Ascending aorta (tissue), 2 donors: ENCODE results near the gene ACTR1B. TPM values are rescaled to one million over a fixed set of nuclear protein-coding genes. Genes with fewer than 3 reads are reported as not detected.

ENCODE experiments used
- DNase-seq, 2 donors: peaks; one replicate each; pipeline ENCODE4 v3.0.0-alpha.2; 2019; ENCODE audit warnings: low spot score in 2 of 2
- H3K27ac ChIP-seq, 2 donors: fragments of 200-600 bp; sonication (generic); one replicate each; pipeline ENCODE4 v1.5.1; 2016 to 2017; ENCODE audit warnings: mild to moderate bottlenecking in 1 of 2
- H3K27me3 ChIP-seq: fragments of 200-600 bp; sonication (generic); one replicate; pipeline ENCODE4 v1.5.1; 2017
- H3K36me3 ChIP-seq, 2 donors: fragments of 200-600 bp; sonication (generic); one replicate each; pipeline ENCODE4 v1.5.1; 2016
- H3K4me1 ChIP-seq, 2 donors: fragments of 200-600 bp; sonication (generic); one replicate each; pipeline ENCODE4 v1.5.1; 2016 to 2017; ENCODE audit warnings: mild to moderate bottlenecking in 1 of 2
- H3K4me3 ChIP-seq, 2 donors: fragments of 200-600 bp; sonication (generic); one replicate each; pipeline ENCODE4 v1.5.1; 2016 to 2017; ENCODE audit warnings: mild to moderate bottlenecking in 1 of 2
- H3K9me3 ChIP-seq, 2 donors: fragments of 200-600 bp; sonication (generic); one replicate each; pipeline ENCODE4 v1.5.1; 2016
- intact Hi-C: fragments of 100-400 bp; cut with DNase I; formaldehyde crosslinking; loops from one replicate; pipeline ENCODE4 v1.15.1; 2023
- total RNA-seq: library from RNA; depleted of rRNA; stranded (reverse); fragments of >200 nt; gene quantifications from one replicate; pipeline ENCODE4 v1.1.0, GENCODE V29; 2016
- TF ChIP-seq, protein P1 (sequence below), 3 experiments: fragments of 200-600 bp in 2 of 3; fragments of 450-650 bp in 1 of 3; sonication (generic) in 2 of 3; IDR thresholded peaks; one replicate each; pipeline ENCODE4 v1.5.1; 2016 to 2019; ENCODE audit warnings: antibody characterized with exemption in 3 of 3, mild to moderate bottlenecking in 1 of 3, moderate library complexity in 1 of 3

The ACTR1B gene
- total RNA-seq, 1 donor from 2014 or later, result 125 TPM

DNA sequence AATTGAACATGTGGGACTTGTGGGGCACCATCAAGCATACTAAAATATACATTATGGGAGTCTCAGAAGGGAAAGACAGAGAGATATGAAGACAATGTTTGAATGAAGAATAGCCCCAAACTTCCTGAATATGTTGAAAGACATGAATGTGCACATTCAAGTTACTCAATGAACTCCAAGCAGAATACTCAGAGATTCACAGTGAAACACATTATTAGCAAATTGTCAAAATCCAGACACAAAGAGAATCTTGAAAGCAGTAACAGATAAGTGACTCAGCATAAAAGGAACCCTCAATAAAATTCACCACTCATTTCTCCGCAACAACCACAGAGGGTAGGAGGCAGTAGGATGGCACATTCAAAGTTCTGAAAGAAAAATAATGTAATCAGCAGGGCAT, 14.5 kb upstream of the ACTR1B start:
- no peak overlapping the region for H3K4me3 ChIP-seq
- no peak overlapping the region for H3K27ac ChIP-seq
- H3K36me3 ChIP-seq, result no peaks in the 10 kb centered on the region
- no peaks in the 10 kb centered on the region for H3K27me3 ChIP-seq
- TF ChIP-seq, protein P1, sequence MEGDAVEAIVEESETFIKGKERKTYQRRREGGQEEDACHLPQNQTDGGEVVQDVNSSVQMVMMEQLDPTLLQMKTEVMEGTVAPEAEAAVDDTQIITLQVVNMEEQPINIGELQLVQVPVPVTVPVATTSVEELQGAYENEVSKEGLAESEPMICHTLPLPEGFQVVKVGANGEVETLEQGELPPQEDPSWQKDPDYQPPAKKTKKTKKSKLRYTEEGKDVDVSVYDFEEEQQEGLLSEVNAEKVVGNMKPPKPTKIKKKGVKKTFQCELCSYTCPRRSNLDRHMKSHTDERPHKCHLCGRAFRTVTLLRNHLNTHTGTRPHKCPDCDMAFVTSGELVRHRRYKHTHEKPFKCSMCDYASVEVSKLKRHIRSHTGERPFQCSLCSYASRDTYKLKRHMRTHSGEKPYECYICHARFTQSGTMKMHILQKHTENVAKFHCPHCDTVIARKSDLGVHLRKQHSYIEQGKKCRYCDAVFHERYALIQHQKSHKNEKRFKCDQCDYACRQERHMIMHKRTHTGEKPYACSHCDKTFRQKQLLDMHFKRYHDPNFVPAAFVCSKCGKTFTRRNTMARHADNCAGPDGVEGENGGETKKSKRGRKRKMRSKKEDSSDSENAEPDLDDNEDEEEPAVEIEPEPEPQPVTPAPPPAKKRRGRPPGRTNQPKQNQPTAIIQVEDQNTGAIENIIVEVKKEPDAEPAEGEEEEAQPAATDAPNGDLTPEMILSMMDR (IDR thresholded peaks at IDR 0.05), result no peak
- DNase-seq, result no peak
- no peaks in the 10 kb centered on the region for H3K4me1 ChIP-seq
- intact Hi-C loops, result no loop called here
- H3K9me3 ChIP-seq, result no peaks in the 10 kb centered on the region

DNA sequence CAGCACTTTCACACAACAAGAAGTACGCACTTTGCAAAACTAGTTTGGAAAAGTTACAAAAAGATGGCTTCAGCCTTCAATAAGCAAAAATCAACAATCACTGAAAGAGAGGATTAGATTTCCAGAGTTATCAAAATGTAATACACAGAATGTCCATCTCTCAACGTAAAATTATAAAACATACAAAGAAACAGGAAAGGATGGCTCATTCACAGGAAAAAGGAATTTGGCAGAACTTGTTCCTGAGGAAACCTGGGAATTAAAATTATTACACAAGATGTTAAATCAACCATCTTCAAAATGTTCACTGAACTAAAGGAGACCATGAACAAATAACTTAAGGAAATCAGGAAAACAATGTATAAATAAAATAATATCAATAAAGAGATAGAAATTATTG, 13.6 kb upstream of the ACTR1B start:
- H3K27me3 ChIP-seq, result no peaks in the 10 kb centered on the region
- no peaks in the 10 kb centered on the region for H3K4me1 ChIP-seq
- intact Hi-C loops, result no loop called here
- no peaks in the 10 kb centered on the region for H3K9me3 ChIP-seq
- H3K4me3 ChIP-seq, result no peak overlapping the region
- H3K27ac ChIP-seq, result no peak overlapping the region
- TF ChIP-seq, protein P1 (IDR thresholded peaks at IDR 0.05), result no peak
- no peaks in the 10 kb centered on the region for H3K36me3 ChIP-seq
- DNase-seq, result no peak

DNA sequence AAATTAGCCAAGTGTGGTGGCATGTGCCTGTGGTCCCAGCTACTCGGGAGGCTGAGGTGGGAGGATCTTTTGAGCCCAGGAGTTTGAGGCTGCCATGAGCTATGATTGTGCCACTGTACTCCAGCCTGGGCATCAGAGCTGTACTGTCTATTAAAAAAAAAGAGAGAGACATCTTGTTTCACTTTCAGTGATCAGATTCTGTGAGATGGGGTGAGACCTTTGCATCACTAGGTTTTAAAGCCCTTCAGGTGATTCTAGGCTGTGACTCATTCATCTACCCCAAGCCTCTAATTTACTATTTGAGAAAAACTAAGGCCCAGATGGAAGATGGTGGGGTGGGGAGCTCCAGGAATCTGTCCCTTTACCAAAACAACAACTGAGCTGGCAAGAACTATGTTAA, 12.8 kb upstream of the ACTR1B start:
- TF ChIP-seq, protein P1 (IDR thresholded peaks at IDR 0.05), result no peak
- DNase-seq, result no peak

DNA sequence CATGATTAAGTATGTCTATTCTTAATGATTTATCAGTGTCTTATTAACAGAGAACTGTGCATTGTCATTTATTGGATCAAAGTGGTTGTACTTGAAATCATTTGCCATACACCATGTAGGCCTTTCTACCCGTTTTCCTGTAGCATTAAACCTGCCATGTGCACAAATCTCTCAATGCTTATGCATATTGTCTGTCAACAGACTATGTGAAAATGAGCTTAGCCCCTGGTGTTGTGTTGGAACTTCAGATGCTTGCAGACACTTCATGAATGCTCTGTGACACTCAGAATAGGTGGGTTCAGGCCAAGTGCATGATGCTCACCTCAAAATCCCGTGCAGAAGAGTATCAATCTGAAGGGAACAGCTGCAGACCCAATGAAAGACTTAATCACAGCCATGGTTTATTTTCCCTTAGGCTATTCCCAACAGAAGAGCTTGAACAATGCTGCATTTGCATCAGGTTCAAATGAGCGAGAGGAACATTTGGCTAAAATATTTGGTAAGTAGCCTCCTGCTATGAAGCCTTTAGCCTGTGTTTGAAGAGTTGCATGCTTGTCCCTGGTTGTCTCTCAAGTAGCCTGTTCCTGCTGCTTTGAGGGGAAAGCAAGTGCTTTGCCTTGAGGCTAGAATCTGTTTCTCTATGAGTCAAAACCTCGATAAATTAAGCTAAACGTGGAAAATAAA, 11.7 kb upstream of the ACTR1B start:
- Histone ChIP-seq H3K27ac (no peak overlapping the region), H3K4me3 (no peak overlapping the region), H3K9me3 (no peaks in the 10 kb centered on the region), H3K4me1 (no peaks in the 10 kb centered on the region), H3K36me3 (no peaks in the 10 kb centered on the region), H3K27me3 (no peaks in the 10 kb centered on the region)
- TF ChIP-seq, protein P1 (IDR thresholded peaks at IDR 0.05), result no peak
- intact Hi-C loops, result no loop called here
- DNase-seq, result no peak

More for the DNA sequence above, 12.8 kb upstream of the ACTR1B start:
- intact Hi-C loops, result no loop called here
- H3K36me3 ChIP-seq, result no peaks in the 10 kb centered on the region
- H3K4me3 ChIP-seq, result no peak overlapping the region
- H3K27ac ChIP-seq, result no peak overlapping the region
- H3K4me1 ChIP-seq, result no peaks in the 10 kb centered on the region
- no peaks in the 10 kb centered on the region for H3K9me3 ChIP-seq
- H3K27me3 ChIP-seq, result no peaks in the 10 kb centered on the region

DNA sequence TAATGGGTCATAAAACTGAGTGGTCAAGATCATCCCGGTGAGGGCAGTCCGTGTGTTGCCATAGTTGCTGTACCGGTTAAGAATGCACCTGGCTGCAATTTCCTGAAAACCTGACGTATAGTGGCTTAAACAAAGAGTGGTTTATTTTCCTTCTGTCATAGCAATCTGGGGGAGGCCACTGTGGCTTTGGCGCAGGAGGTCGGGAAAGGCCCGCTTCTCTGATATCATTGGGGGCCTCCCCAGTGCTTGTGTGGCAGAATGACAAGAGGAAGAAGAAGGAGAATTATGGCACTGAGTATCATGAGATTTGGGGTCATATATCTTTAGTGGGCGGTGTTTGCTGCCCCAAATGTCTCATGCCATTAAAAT, 10.1 kb upstream of the ACTR1B start:
- TF ChIP-seq, protein P1 (IDR thresholded peaks at IDR 0.05), result no peak

More for the DNA sequence above, 10.1 kb upstream of the ACTR1B start:
- H3K4me1 ChIP-seq, result no peaks in the 10 kb centered on the region
- H3K4me3 ChIP-seq, result no peak overlapping the region
- intact Hi-C loops, result no loop called here
- no peaks in the 10 kb centered on the region for H3K27me3 ChIP-seq
- DNase-seq, result no peak
- H3K9me3 ChIP-seq, result no peaks in the 10 kb centered on the region
- H3K36me3 ChIP-seq, result no peaks in the 10 kb centered on the region
- H3K27ac ChIP-seq, result no peak overlapping the region
